K562 (cell line): ENCODE measurements around the gene IRS2. TPM values are rescaled to one million over a fixed set of nuclear protein-coding genes. Genes with fewer than 3 reads are reported as not detected.

ENCODE experiments used
- ATAC-seq: fragments of 200-7000 bp; cut with Tn5 transposase; 3 replicates; pipeline ENCODE4 v1.9.1; 2020; ENCODE audit warnings: moderate library complexity
- BruUV-seq: library from RNA; stranded (reverse); fragments of 400-500 nt; replicated peaks from 2 replicates; lab custom pipeline; 2021; lab: Mats Ljungman, UMichigan
- CTCF ChIA-PET: fragments of 300-600 bp; formaldehyde crosslinking; extraction: SDS; loops from one replicate; lab custom pipeline; 2021; ENCODE audit warnings: low intra/inter-chr PET ratio; lab: Yijun Ruan, JAX
- POLR2A ChIA-PET: fragments of 300-600, 350-650 bp; sonication (Branson Sonifier 250); formaldehyde crosslinking; extraction: SDS; loops from one replicate; lab custom pipeline; 2021; ENCODE audit warnings: antibody characterized with exemption, inconsistent platforms; lab: Yijun Ruan, JAX
- DNase-seq, 4 experiments: peaks; one replicate each; pipeline versions ENCODE4 v3.0.0 to v3.0.0-alpha.2; 2011 to 2018; ENCODE audit warnings: low spot score in 3 of 4, mixed read lengths in 3 of 4; ENCODE audit errors: extremely low read depth in 1 of 4
- FAIRE-seq: peaks from 2 replicates; lab custom pipeline; 2011; peaks lifted over from hg19 to GRCh38; lab: Jason Lieb, UNC
- H2AFZ ChIP-seq: 2 replicates; pipeline ENCODE4 v1.6.0; 2011; ENCODE audit warnings: low read depth, low read length, control low read depth, inconsistent platforms
- H3K27ac ChIP-seq: fragments of 200-600 bp; 3 replicates; pipeline ENCODE4 v1.8.0; 2011; ENCODE audit warnings: low read depth, mild to moderate bottlenecking, control low read depth, inconsistent platforms, low read length, moderate library complexity, mixed read lengths; ENCODE audit errors: extremely low read depth
- H3K27me3 ChIP-seq, 2 experiments: fragments of 300-600 bp in 1 of 2; 2 replicates in 1 of 2; 3 replicates in 1 of 2; pipeline versions ENCODE4 v1.6.0 to v1.8.0; 2011; ENCODE audit warnings: inconsistent platforms in 2 of 2, low read length in 2 of 2, mild to moderate bottlenecking in 1 of 2, mixed read lengths in 1 of 2, moderate library complexity in 1 of 2; ENCODE audit not compliant: control insufficient read depth in 2 of 2, insufficient read depth in 2 of 2
- H3K36me3 ChIP-seq: fragments of 300-600 bp; 3 replicates; pipeline ENCODE4 v1.8.0; 2011; ENCODE audit warnings: mild to moderate bottlenecking, low read length, inconsistent platforms; ENCODE audit not compliant: control insufficient read depth, insufficient read depth
- H3K4me1 ChIP-seq, 2 experiments: fragments of 200-600 bp in 1 of 2; replicated peaks in 1 of 2; 2 replicates in 1 of 2; 3 replicates in 1 of 2; pipeline versions ENCODE4 v1.5.1 to v1.8.0; 2011; ENCODE audit warnings: inconsistent platforms in 2 of 2, low read length in 2 of 2, mild to moderate bottlenecking in 1 of 2, mixed read lengths in 1 of 2, moderate library complexity in 1 of 2; ENCODE audit not compliant: control insufficient read depth in 2 of 2, insufficient read depth in 2 of 2
- H3K4me2 ChIP-seq: 2 replicates; pipeline ENCODE4 v1.6.1; 2011; ENCODE audit warnings: low read length, control low read depth, inconsistent platforms, mixed read lengths; ENCODE audit not compliant: insufficient read depth
- H3K4me3 ChIP-seq: fragments of 200-600 bp; sonication (generic), shearing (Covaris generic); 2 replicates; pipeline ENCODE4 v1.5.1; 2016; ENCODE audit warnings: control low read depth, inconsistent platforms
- H3K79me2 ChIP-seq: fragments of 200-600 bp; 3 replicates; pipeline ENCODE4 v1.8.0; 2011; ENCODE audit warnings: low read length, inconsistent platforms; ENCODE audit not compliant: control insufficient read depth, insufficient read depth
- H3K9ac ChIP-seq, 2 experiments: 2 replicates each; pipeline versions ENCODE4 v1.6.0 to v1.6.1; 2011; ENCODE audit warnings: low read depth in 2 of 2, low read length in 2 of 2, control low read depth in 1 of 2, inconsistent platforms in 1 of 2, mild to moderate bottlenecking in 1 of 2, mixed read lengths in 1 of 2; ENCODE audit not compliant: insufficient read depth in 1 of 2
- H3K9me1 ChIP-seq: one replicate; pipeline ENCODE4 v1.6.0; 2011; ENCODE audit warnings: inconsistent platforms, mild to moderate bottlenecking, low read length, moderate library complexity; ENCODE audit not compliant: control insufficient read depth, insufficient read depth
- H3K9me3 ChIP-seq: replicated peaks from 2 replicates; pipeline ENCODE4 v1.5.1; 2011; ENCODE audit warnings: low read depth, low read length, inconsistent platforms; ENCODE audit not compliant: control insufficient read depth, insufficient read depth
- H4K20me1 ChIP-seq: replicated peaks from 2 replicates; pipeline ENCODE4 v1.6.1; 2011; ENCODE audit warnings: low read length, inconsistent platforms, mixed read lengths; ENCODE audit not compliant: control insufficient read depth, insufficient read depth
- AFF4 ChIP-seq: sonication (generic); formaldehyde crosslinking; IDR thresholded peaks from 2 replicates; pipeline ENCODE4 v1.8.0; 2023; ENCODE audit warnings: mild to moderate bottlenecking, missing genetic modification reagents
- BRD9 ChIP-seq: fragments of 450-650 bp; IDR thresholded peaks from 2 replicates; pipeline ENCODE4 v1.6.1; 2018; ENCODE audit warnings: low read depth; ENCODE audit not compliant: partially characterized antibody
- CLOCK ChIP-seq: fragments of 250-450 bp; sonication (Bioruptor Pico); IDR thresholded peaks from 2 replicates; pipeline ENCODE4 v1.4.0; 2020; ENCODE audit warnings: mild to moderate bottlenecking, moderate library complexity, borderline replicate concordance
- HDAC8 ChIP-seq: fragments of 450-650 bp; IDR thresholded peaks from 2 replicates; pipeline ENCODE4 v1.6.1; 2016; ENCODE audit warnings: mild to moderate bottlenecking, missing genetic modification characterization, moderate library complexity, missing compliant biosample characterization
- HOMEZ ChIP-seq: fragments of 250-450 bp; sonication (Bioruptor Pico); IDR thresholded peaks from 2 replicates; pipeline ENCODE4 v1.4.0; 2020; ENCODE audit warnings: mild to moderate bottlenecking, moderate library complexity
- POLR2G ChIP-seq: fragments of 200-400 bp; formaldehyde crosslinking; IDR thresholded peaks from 2 replicates; pipeline ENCODE4 v1.6.1; 2017; ENCODE audit warnings: low read depth, mild to moderate bottlenecking, antibody characterized with exemption, low read length, moderate library complexity
- RBM25 ChIP-seq: fragments of 200-400 bp; formaldehyde crosslinking; IDR thresholded peaks from 2 replicates; pipeline ENCODE4 v1.6.1; 2018; ENCODE audit warnings: low read length, low read depth, moderate library complexity; ENCODE audit not compliant: severe bottlenecking
- SFPQ ChIP-seq: fragments of 200-400 bp; formaldehyde crosslinking; IDR thresholded peaks from 2 replicates; pipeline ENCODE4 v1.6.1; 2017; ENCODE audit warnings: mild to moderate bottlenecking, low read depth, low read length, moderate library complexity
- YY1 ChIP-seq, 3 experiments: IDR thresholded peaks; 2 replicates each; pipeline ENCODE4 v1.6.1; 2011; ENCODE audit warnings: low read length in 2 of 3, mild to moderate bottlenecking in 2 of 3, moderate library complexity in 2 of 3, borderline replicate concordance in 1 of 3, control low read depth in 1 of 3, low read depth in 1 of 3; ENCODE audit not compliant: insufficient read depth in 3 of 3, insufficient replicate concordance in 2 of 3, control insufficient read depth in 1 of 3, insufficient read length in 1 of 3; ENCODE audit errors: extremely low read depth in 1 of 3
- ZNF778 ChIP-seq: fragments of 450-650 bp; formaldehyde crosslinking; IDR thresholded peaks from 2 replicates; pipeline ENCODE4 v1.4.0; 2020; ENCODE audit warnings: mild to moderate bottlenecking, moderate library complexity
- WGBS: fragments of 100-300 bp; shearing (Covaris generic); methylation state at CpG from one replicate; pipeline ENCODE4 v1.1.6; 2016; ENCODE audit warnings: low coverage, mixed read lengths; ENCODE audit not compliant: insufficient coverage; ENCODE audit errors: missing lambda C conversion rate; 5-methylcytosine and 5-hydroxymethylcytosine counted together
- in situ Hi-C: fragments of 300-500 bp; cut with MboI; formaldehyde crosslinking; loops from 4 replicates; pipeline ENCODE4 v1.15.0; 2018; ENCODE audit warnings: inconsistent platforms, mixed read lengths
- intact Hi-C: fragments of 100-400 bp; cut with micrococcal nuclease; formaldehyde crosslinking; loops from 2 replicates; pipeline ENCODE4 v1.14.2; 2022
- polyA plus RNA-seq, 8 experiments: library from polyadenylated mRNA; depleted of rRNA in 4 of 8; stranded (reverse) in 5 of 8; unstranded in 3 of 8; fragments of >200 nt; fragmentation: Nextera tagmentation in 2 of 8; fragmentation: Illumina TruSeq in 1 of 8; extraction: Ambion mirVana in 2 of 8; extraction: Trizol in 1 of 8; gene quantifications; 2 replicates each; pipeline versions ENCODE4 v1.2.1 to v1.2.3, GENCODE V29; 2011 to 2014; ENCODE audit warnings: inconsistent platforms in 1 of 8, missing spikeins in 1 of 8
- total RNA-seq, 7 experiments: library from RNA; depleted of rRNA in 6 of 7; stranded (reverse); fragments of >200 nt in 6 of 7; fragmentation: Illumina TruSeq in 2 of 7; extraction: Trizol in 2 of 7; gene quantifications; 2 replicates each; pipeline versions ENCODE4 v1.2.1 to v1.2.3, GENCODE V29; 2011 to 2021; ENCODE audit warnings: low replicate concordance in 1 of 7

The IRS2 gene
- total and polyA plus RNA-seq, 9 of the 15 experiments (the other 6 are each of a cell fraction or from before 2014, with no cell fraction given), result 0.36 to 4.6 (median 0.63) TPM

GRCh38 chr13:109761695-109762094 is 24.7 kb downstream of the IRS2 start:
- in situ Hi-C loops, result no loop called here
- no peak overlapping the region for H3K9ac ChIP-seq
- 10% methylated on average over 1 of the region's 1 CpG for WGBS
- ATAC-seq (no peak), FAIRE-seq (no peak), DNase-seq (no peak)
- no peak overlapping the region for H3K4me3 ChIP-seq
- H3K4me2 ChIP-seq, result no peak overlapping the region
- H3K9me3 ChIP-seq, result no peaks in the 10 kb centered on the region
- ChIA-PET POLR2A (interaction anchor here (1.2 kb wide), 1 partner anchor 19 kb away, joined by 3 read pairs; no protein-coding TSS in a partner anchor), CTCF (no interaction called here)
- no peaks in the 10 kb centered on the region; the same call in 2 of the 3 replicates for H3K79me2 ChIP-seq
- H3K27me3 ChIP-seq, result no peaks in the 10 kb centered on the region
- no peaks in the 10 kb centered on the region for H3K36me3 ChIP-seq
- BruUV-seq, result no TSS peak
- H3K4me1 ChIP-seq, result peaks cover 3 to 5% of the 10 kb centered on the region in 2 experiments; a peak in 2 of 5 replicates
- H3K27ac ChIP-seq, result no peak overlapping the region
- intact Hi-C loops, result no loop called here
- H3K9me1 ChIP-seq, result no peaks in the 10 kb centered on the region
- no peaks in the 10 kb centered on the region for H4K20me1 ChIP-seq
- H2AFZ ChIP-seq, result no peak overlapping the region
- TF ChIP-seq SFPQ (no peak), RBM25 (no peak), AFF4 (CRISPR knock-in tag) (no peak), CLOCK (no peak), HDAC8 (no peak), YY1 (IDR thresholded peaks at IDR 0.05; ENCODE audit: borderline replicate concordance in 1 of 3, control insufficient read depth in 1 of 3, extremely low read depth in 1 of 3, insufficient read depth in 3 of 3, insufficient read length in 1 of 3, insufficient replicate concordance in 2 of 3, low read depth in 1 of 3, low read length in 2 of 3) (no peak), HOMEZ (no peak), BRD9 (no peak), ZNF778 (CRISPR knock-in tag) (no peak), POLR2G (no peak)
